Muscle of leg (tissue), 9 donors: Measurements from ENCODE around the gene TRMT61B. TPM values are rescaled to one million over a fixed set of nuclear protein-coding genes. Genes with fewer than 3 reads are reported as not detected.

Source experiments
- polyA plus RNA-seq, 8 donors: library from polyadenylated mRNA; unstranded; fragments of 120-200 nt; gene quantifications; one replicate each; pipeline versions ENCODE4 v1.2.1 to v1.2.3, GENCODE V29; 2013; ENCODE audit warnings: inconsistent platforms in 1 of 8, low replicate concordance in 1 of 8; ENCODE audit not compliant: insufficient read length in 8 of 8, insufficient read depth in 1 of 8
- total RNA-seq: library from RNA; stranded (reverse); fragments of 120-200 nt; gene quantifications from one replicate; pipeline ENCODE4 v1.2.4, GENCODE V29; 2013

Gene TRMT61B
- total and polyA plus RNA-seq, 9 donors = 9.4 to 15.1 (median 11.2) TPM

Other genes starting within 250 kb of the TRMT61B start
- 124 TPM for gene PPP1CB, start 118.5 kb downstream of the TRMT61B start, total RNA-seq
- gene PPP1CB, start 118.5 kb downstream of the TRMT61B start, polyA plus RNA-seq = 100 to 1,000 TPM; 123 to 173 (median 164) TPM
- gene SPDYA, start 59.5 kb downstream of the TRMT61B start, total RNA-seq = 0.75 TPM
- gene SPDYA, start 59.5 kb downstream of the TRMT61B start, polyA plus RNA-seq = 1 to 10 TPM in 4 of 8 donors, under 1 TPM in 4; 0.33 to 2.1 (median 1.00) TPM
- 37.3 TPM for gene WDR43, start 24.4 kb upstream of the TRMT61B start, total RNA-seq
- 10 to 100 TPM; 21.4 to 36.9 (median 30.1) TPM for gene WDR43, start 24.4 kb upstream of the TRMT61B start, polyA plus RNA-seq
- 1.2 TPM for gene TOGARAM2, start 111.0 kb upstream of the TRMT61B start, total RNA-seq
- gene TOGARAM2, start 111.0 kb upstream of the TRMT61B start, polyA plus RNA-seq = 1 to 10 TPM in 7 of 8 donors, under 1 TPM in 1; 0.52 to 3.8 (median 1.6) TPM
- 0.09 TPM for gene PCARE, start 204.2 kb upstream of the TRMT61B start, total RNA-seq
- under 1 TPM; 0.12 to 0.53 (median 0.22) TPM for gene PCARE, start 204.2 kb upstream of the TRMT61B start, polyA plus RNA-seq
- 18.7 TPM for gene CLIP4, start 245.1 kb upstream of the TRMT61B start, total RNA-seq
- gene CLIP4, start 245.1 kb upstream of the TRMT61B start, polyA plus RNA-seq = 10 to 100 TPM; 10.8 to 16.1 (median 12.8) TPM